ENCODE data around the gene PPIA.

DNA sequence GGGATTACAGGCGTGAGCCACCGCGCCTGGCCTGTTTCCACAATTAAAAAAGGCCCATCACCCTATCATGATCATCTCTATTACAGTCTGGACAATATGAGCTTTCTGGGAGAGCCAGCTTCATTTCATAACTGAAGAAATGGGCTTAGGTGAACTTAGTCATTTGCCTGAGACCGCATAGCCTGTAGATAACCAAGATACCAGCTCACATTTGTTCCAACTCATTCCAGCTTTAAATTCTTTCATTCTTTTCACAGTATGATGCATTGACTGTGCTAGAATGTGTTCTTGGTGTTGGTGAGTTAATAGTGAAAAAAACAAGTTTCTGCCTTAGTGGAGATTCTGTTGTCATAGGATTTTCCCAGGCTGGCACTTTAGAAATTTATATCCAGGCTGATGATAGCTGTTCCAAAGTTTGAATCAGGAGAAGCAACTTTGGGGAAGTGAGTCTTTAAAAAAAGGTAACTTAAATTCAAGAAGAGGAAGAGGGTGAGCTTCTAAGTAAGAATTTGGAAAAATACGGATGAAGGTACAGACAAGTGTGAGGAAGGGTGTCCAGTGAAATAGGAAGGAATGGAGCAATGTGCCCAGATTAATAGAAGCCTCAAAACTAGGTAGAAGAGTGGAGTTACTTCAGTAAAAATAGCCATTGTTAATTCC is 53.5 kb downstream of the PPIA start:
- TF ChIP-seq, protein P1, sequence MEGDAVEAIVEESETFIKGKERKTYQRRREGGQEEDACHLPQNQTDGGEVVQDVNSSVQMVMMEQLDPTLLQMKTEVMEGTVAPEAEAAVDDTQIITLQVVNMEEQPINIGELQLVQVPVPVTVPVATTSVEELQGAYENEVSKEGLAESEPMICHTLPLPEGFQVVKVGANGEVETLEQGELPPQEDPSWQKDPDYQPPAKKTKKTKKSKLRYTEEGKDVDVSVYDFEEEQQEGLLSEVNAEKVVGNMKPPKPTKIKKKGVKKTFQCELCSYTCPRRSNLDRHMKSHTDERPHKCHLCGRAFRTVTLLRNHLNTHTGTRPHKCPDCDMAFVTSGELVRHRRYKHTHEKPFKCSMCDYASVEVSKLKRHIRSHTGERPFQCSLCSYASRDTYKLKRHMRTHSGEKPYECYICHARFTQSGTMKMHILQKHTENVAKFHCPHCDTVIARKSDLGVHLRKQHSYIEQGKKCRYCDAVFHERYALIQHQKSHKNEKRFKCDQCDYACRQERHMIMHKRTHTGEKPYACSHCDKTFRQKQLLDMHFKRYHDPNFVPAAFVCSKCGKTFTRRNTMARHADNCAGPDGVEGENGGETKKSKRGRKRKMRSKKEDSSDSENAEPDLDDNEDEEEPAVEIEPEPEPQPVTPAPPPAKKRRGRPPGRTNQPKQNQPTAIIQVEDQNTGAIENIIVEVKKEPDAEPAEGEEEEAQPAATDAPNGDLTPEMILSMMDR (IDR thresholded peaks at IDR 0.05; ENCODE audit: low read length), result no peak
- no peak for TF ChIP-seq EZH2 (IDR thresholded peaks at IDR 0.05; ENCODE audit: borderline replicate concordance, low read length)

Measured in OCI-LY1 (cell line).